ENCODE results near the gene NPAS3. TPM values are rescaled to one million over a fixed set of nuclear protein-coding genes. Genes with fewer than 3 reads are reported as not detected.

The NPAS3 gene
- total and polyA plus RNA-seq, 2 of the 8 experiments (the other 6 are each of a cell fraction or from before 2014, with no cell fraction given) = 0.11 to 0.60 TPM

GRCh38 chr14:33541171-33541570 is 602.5 kb downstream of the NPAS3 start:
- Histone ChIP-seq H3K27ac (ENCODE audit: low read depth, low read length) (no peak overlapping the region), H3K18ac (ENCODE audit: extremely low read depth, low read length) (no peak overlapping the region), H3K9ac (replicated peaks in 1 of 4; ENCODE audit: extremely low read depth in 1 of 4, low read depth in 3 of 4, low read length in 3 of 4) (no peak overlapping the region), H2BK15ac (ENCODE audit: low read length) (no peak overlapping the region), H2AK5ac (ENCODE audit: low read depth, low read length) (no peak overlapping the region), H2BK120ac (replicated peaks; ENCODE audit: low read depth, low read length) (no peak overlapping the region), H2AFZ (ENCODE audit: low read length) (no peak overlapping the region), H2BK12ac (ENCODE audit: low read depth, low read length) (no peak overlapping the region), H3K4me2 (ENCODE audit: insufficient read depth in 1 of 2, low read depth in 2 of 2, low read length in 2 of 2) (no peak overlapping the region), H3K79me2 (ENCODE audit: control insufficient read depth in 1 of 2, insufficient read depth in 2 of 2, low read length in 2 of 2) (no peaks in the 10 kb centered on the region), H3K27me3 (replicated peaks in 1 of 4; ENCODE audit: control insufficient read depth in 3 of 4, extremely low read depth in 1 of 4, insufficient read depth in 3 of 4, low read length in 3 of 4) (no peaks in the 10 kb centered on the region; a peak in 1 of 7 replicates), H2BK5ac (ENCODE audit: low read depth, low read length) (no peak overlapping the region), H3K4ac (replicated peaks; ENCODE audit: insufficient read length, low read depth, low read length) (no peak overlapping the region), H4K5ac (ENCODE audit: insufficient read length, low read depth, low read length) (no peak overlapping the region), H3K9me3 (ENCODE audit: insufficient read depth in 2 of 2, low read depth in 1 of 2, low read length in 1 of 2) (no peaks in the 10 kb centered on the region), H2BK20ac (ENCODE audit: low read length) (no peak overlapping the region), H4K91ac (replicated peaks; ENCODE audit: insufficient read length, low read length) (no peak overlapping the region), H3K56ac (replicated peaks; ENCODE audit: insufficient read length, low read depth, low read length) (no peak overlapping the region), H3K14ac (ENCODE audit: insufficient read length) (no peak overlapping the region), H4K20me1 (replicated peaks in 1 of 2; ENCODE audit: control insufficient read depth in 1 of 2, insufficient read depth in 2 of 2, low read length in 2 of 2) (no peaks in the 10 kb centered on the region), H3K79me1 (ENCODE audit: low read depth, low read length) (no peaks in the 10 kb centered on the region), H3K23me2 (ENCODE audit: low read depth, low read length) (no peaks in the 10 kb centered on the region), H3K36me3 (ENCODE audit: control insufficient read depth in 2 of 4, insufficient read depth in 4 of 4, low read length in 3 of 4) (no peaks in the 10 kb centered on the region), H3K4me3 (ENCODE audit: extremely low read depth in 1 of 4, insufficient read depth in 2 of 4, low read depth in 3 of 4, low read length in 4 of 4) (no peak overlapping the region), H4K8ac (ENCODE audit: extremely low read depth, insufficient read depth, low read length) (no peak overlapping the region), H3K4me1 (replicated peaks in 1 of 4; ENCODE audit: control insufficient read depth in 3 of 4, insufficient read depth in 4 of 4, low read length in 3 of 4) (no peaks in the 10 kb centered on the region), H3K23ac (ENCODE audit: insufficient read length) (no peak overlapping the region)
- ChIA-PET CTCF (ENCODE audit: partially characterized antibody) (no interaction called here), POLR2A (ENCODE audit: partially characterized antibody) (no interaction called here)
- DNase-seq (ENCODE audit: low read depth in 1 of 2, low spot score in 2 of 2) (no peak), FAIRE-seq (no peak)
- WGBS, 2 experiments (ENCODE audit: extremely low coverage in 1 of 2, insufficient coverage in 1 of 2, insufficient read length in 1 of 2, insufficient replicate concordance in 2 of 2, low coverage in 1 of 2, low lambda C conversion rate in 2 of 2, missing lambda C conversion rate in 1 of 2) = 90% methylated on average over 2 of the region's 2 CpGs; no CpG with 5 or more reads in 1 of the 2 experiments
- TF ChIP-seq RFX5 (IDR thresholded peaks at IDR 0.05; ENCODE audit: borderline replicate concordance, low read depth, low read length) (no peak), CTBP2 (IDR thresholded peaks at IDR 0.05; ENCODE audit: borderline replicate concordance, insufficient read depth, insufficient read length, low read length) (no peak), ZNF274 (IDR thresholded peaks at IDR 0.05; ENCODE audit: borderline replicate concordance, extremely low read depth, low read length) (no peak), USF2 (IDR thresholded peaks at IDR 0.05; ENCODE audit: low read length) (no peak), BRCA1 (IDR thresholded peaks at IDR 0.05; ENCODE audit: low read depth, low read length) (no peak), HDAC6 (IDR thresholded peaks at IDR 0.05; ENCODE audit: low read depth, low read length) (no peak), JUND (IDR thresholded peaks at IDR 0.05; ENCODE audit: low read length) (no peak), CREB1 (IDR thresholded peaks at IDR 0.05) (no peak), CBX5 (IDR thresholded peaks at IDR 0.05; ENCODE audit: low read depth, low read length) (no peak), TCF12 (IDR thresholded peaks at IDR 0.05; ENCODE audit: low read depth, low read length) (no peak), EGR1 (IDR thresholded peaks at IDR 0.05; ENCODE audit: borderline replicate concordance, low read depth, low read length) (no peak), NRF1 (IDR thresholded peaks at IDR 0.05; ENCODE audit: low read depth, low read length) (no peak), RXRA (IDR thresholded peaks at IDR 0.05; ENCODE audit: insufficient read depth, low read depth, low read length) (no peak), MAFK (IDR thresholded peaks at IDR 0.05; ENCODE audit: low read depth, low read length) (no peak), CHD1 (IDR thresholded peaks at IDR 0.05; ENCODE audit: low read depth, low read length) (no peak)

Data from H1 (cell line).